Gastroesophageal sphincter (tissue), 3 donors: Measurements from ENCODE around the gene ME2.

Experiments
- EP300 ChIP-seq: sonication (generic); formaldehyde crosslinking; IDR thresholded peaks from one replicate; pipeline ENCODE4 v1.6.1; 2017; ENCODE audit warnings: antibody characterized with exemption, mild to moderate bottlenecking
- POLR2A ChIP-seq, 2 donors: fragments of 450-650 bp; IDR thresholded peaks; one replicate each; pipeline ENCODE4 v1.6.1; 2017; ENCODE audit warnings: antibody characterized with exemption in 2 of 2, mild to moderate bottlenecking in 2 of 2, moderate library complexity in 1 of 2
- POLR2AphosphoS5 ChIP-seq: sonication (generic); formaldehyde crosslinking; IDR thresholded peaks from one replicate; pipeline ENCODE4 v1.6.1; 2017; ENCODE audit warnings: antibody characterized with exemption
- TF ChIP-seq, protein P1 (sequence below), 4 experiments: fragments of 200-600 bp in 2 of 4; fragments of 450-650 bp in 2 of 4; sonication (generic) in 1 of 4; IDR thresholded peaks; one replicate each; pipeline ENCODE4 v1.5.1; 2017 to 2019; ENCODE audit warnings: antibody characterized with exemption in 4 of 4, mild to moderate bottlenecking in 2 of 4, moderate library complexity in 2 of 4

DNA sequence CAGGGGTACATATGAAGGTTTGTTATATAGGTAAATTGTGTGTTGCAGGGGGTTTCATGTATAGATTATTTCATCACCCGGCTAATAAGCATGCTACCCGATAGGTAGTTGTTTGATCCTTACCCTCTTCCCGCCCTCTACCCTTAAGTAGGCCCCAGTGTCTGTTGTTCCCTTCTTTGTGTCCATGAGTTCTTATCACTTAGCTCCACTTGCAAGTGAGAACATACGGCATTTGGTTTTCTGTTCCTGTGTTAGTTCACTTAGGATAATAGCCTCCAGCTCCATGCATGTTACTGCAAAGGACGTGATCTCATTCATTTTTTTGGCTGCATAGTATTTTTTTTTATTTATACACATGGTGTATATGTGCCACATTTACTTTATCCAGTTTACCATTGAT, 54.8 kb downstream of the ME2 start:
- TF ChIP-seq POLR2AphosphoS5 (no peak), POLR2A (IDR thresholded peaks at IDR 0.05) (no peak), EP300 (no peak)
- TF ChIP-seq, protein P1, sequence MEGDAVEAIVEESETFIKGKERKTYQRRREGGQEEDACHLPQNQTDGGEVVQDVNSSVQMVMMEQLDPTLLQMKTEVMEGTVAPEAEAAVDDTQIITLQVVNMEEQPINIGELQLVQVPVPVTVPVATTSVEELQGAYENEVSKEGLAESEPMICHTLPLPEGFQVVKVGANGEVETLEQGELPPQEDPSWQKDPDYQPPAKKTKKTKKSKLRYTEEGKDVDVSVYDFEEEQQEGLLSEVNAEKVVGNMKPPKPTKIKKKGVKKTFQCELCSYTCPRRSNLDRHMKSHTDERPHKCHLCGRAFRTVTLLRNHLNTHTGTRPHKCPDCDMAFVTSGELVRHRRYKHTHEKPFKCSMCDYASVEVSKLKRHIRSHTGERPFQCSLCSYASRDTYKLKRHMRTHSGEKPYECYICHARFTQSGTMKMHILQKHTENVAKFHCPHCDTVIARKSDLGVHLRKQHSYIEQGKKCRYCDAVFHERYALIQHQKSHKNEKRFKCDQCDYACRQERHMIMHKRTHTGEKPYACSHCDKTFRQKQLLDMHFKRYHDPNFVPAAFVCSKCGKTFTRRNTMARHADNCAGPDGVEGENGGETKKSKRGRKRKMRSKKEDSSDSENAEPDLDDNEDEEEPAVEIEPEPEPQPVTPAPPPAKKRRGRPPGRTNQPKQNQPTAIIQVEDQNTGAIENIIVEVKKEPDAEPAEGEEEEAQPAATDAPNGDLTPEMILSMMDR (IDR thresholded peaks at IDR 0.05): no peak
